HepG2 (cell line): ENCODE measurements around the gene ANKRD11. TPM values are rescaled to one million over a fixed set of nuclear protein-coding genes. Genes with fewer than 3 reads are reported as not detected.

Source experiments
- ATRX ChIP-seq: sonication (generic); formaldehyde crosslinking; IDR thresholded peaks from 2 replicates; pipeline ENCODE4 v1.4.0; 2020; ENCODE audit warnings: missing genetic modification reagents, borderline replicate concordance
- CREM ChIP-seq, 2 experiments: sonication (generic) in 1 of 2; formaldehyde crosslinking in 1 of 2; IDR thresholded peaks; 2 replicates each; pipeline versions ENCODE4 v1.4.0 to v1.6.1; 2016 to 2020; ENCODE audit warnings: antibody characterized with exemption in 1 of 2, mild to moderate bottlenecking in 1 of 2, missing genetic modification reagents in 1 of 2
- DR1 ChIP-seq: sonication (generic); formaldehyde crosslinking; IDR thresholded peaks from 2 replicates; pipeline ENCODE4 v1.8.0; 2021; ENCODE audit warnings: mild to moderate bottlenecking, missing genetic modification reagents, inconsistent platforms
- MBD4 ChIP-seq: IDR thresholded peaks from 2 replicates; pipeline ENCODE4 v1.6.1; 2012; ENCODE audit warnings: low read length, inconsistent platforms, borderline replicate concordance
- NFE2L2 ChIP-seq: fragments of 150-350 bp; IDR thresholded peaks from 2 replicates; pipeline ENCODE4 v1.6.1; 2014; ENCODE audit warnings: low read length
- NRL ChIP-seq: sonication (generic); formaldehyde crosslinking; IDR thresholded peaks from 2 replicates; pipeline ENCODE4 v1.5.0; 2020; ENCODE audit warnings: missing genetic modification reagents, mild to moderate bottlenecking, moderate library complexity, borderline replicate concordance
- PRDM15 ChIP-seq: sonication (generic); formaldehyde crosslinking; IDR thresholded peaks from 2 replicates; pipeline ENCODE4 v1.4.0; 2020; ENCODE audit warnings: missing genetic modification reagents
- SMARCC2 ChIP-seq: fragments of 450-650 bp; IDR thresholded peaks from 2 replicates; pipeline ENCODE4 v1.6.1; 2017; ENCODE audit warnings: antibody characterized with exemption, mild to moderate bottlenecking
- SP1 ChIP-seq, 2 experiments: fragments of 450-650 bp in 1 of 2; sonication (generic) in 1 of 2; formaldehyde crosslinking in 1 of 2; IDR thresholded peaks; 2 replicates each; pipeline versions ENCODE4 v1.4.0 to v1.6.1; 2016 to 2020; ENCODE audit warnings: missing genetic modification reagents in 1 of 2
- SPEN ChIP-seq: sonication (generic); formaldehyde crosslinking; IDR thresholded peaks from 2 replicates; pipeline ENCODE4 v1.5.1; 2020; ENCODE audit warnings: low read depth, mild to moderate bottlenecking, missing genetic modification reagents
- TGIF2 ChIP-seq: IDR thresholded peaks from 2 replicates; pipeline ENCODE4 v1.6.1; 2016; ENCODE audit warnings: control low read depth, missing compliant biosample characterization
- TRIM24 ChIP-seq: sonication (generic); formaldehyde crosslinking; IDR thresholded peaks from 2 replicates; pipeline ENCODE4 v1.8.0; 2022; ENCODE audit warnings: mild to moderate bottlenecking, missing genetic modification reagents
- ZBTB3 ChIP-seq: sonication (generic); formaldehyde crosslinking; IDR thresholded peaks from 2 replicates; pipeline ENCODE4 v1.4.0; 2020; ENCODE audit warnings: low read depth, mild to moderate bottlenecking, moderate library complexity, missing genetic modification reagents, borderline replicate concordance
- ZKSCAN5 ChIP-seq: sonication (generic); formaldehyde crosslinking; IDR thresholded peaks from 2 replicates; pipeline ENCODE4 v1.5.1; 2020; ENCODE audit warnings: mild to moderate bottlenecking, missing genetic modification reagents
- ZMYM3 ChIP-seq: sonication (generic); formaldehyde crosslinking; IDR thresholded peaks from 2 replicates; pipeline ENCODE4 v1.5.1; 2020; ENCODE audit warnings: mild to moderate bottlenecking, missing genetic modification reagents
- ZNF430 ChIP-seq: sonication (generic); formaldehyde crosslinking; IDR thresholded peaks from 2 replicates; pipeline ENCODE4 v1.9.0; 2021; ENCODE audit warnings: mild to moderate bottlenecking, missing genetic modification reagents
- ZNF513 ChIP-seq: sonication (generic); formaldehyde crosslinking; conservative IDR thresholded peaks from 2 replicates; pipeline ENCODE4 v1.5.0; 2020; ENCODE audit warnings: missing genetic modification reagents
- ZNF639 ChIP-seq: conservative IDR thresholded peaks from 2 replicates; pipeline ENCODE4 v1.6.1; 2018; ENCODE audit warnings: missing genetic modification reagents
- ZNF652 ChIP-seq: IDR thresholded peaks from 2 replicates; pipeline ENCODE4 v1.6.1; 2016; ENCODE audit warnings: low read depth, borderline replicate concordance
- ZNF800 ChIP-seq: sonication (generic); formaldehyde crosslinking; IDR thresholded peaks from 2 replicates; pipeline ENCODE4 v1.4.0; 2020; ENCODE audit warnings: missing genetic modification reagents
- ZNF878 ChIP-seq: sonication (generic); formaldehyde crosslinking; IDR thresholded peaks from 2 replicates; pipeline ENCODE4 v1.8.1; 2023; ENCODE audit warnings: mild to moderate bottlenecking, missing genetic modification reagents, moderate library complexity
- ZSCAN21 ChIP-seq: sonication (generic); formaldehyde crosslinking; IDR thresholded peaks from 2 replicates; pipeline ENCODE4 v1.8.0; 2022; ENCODE audit warnings: mild to moderate bottlenecking, missing genetic modification reagents, moderate library complexity, borderline replicate concordance
- polyA plus RNA-seq, 8 experiments: library from polyadenylated mRNA; depleted of rRNA in 3 of 8; stranded (reverse) in 7 of 8; unstranded in 1 of 8; fragments of >200 nt; fragmentation: Illumina TruSeq in 4 of 8; extraction: Trizol in 4 of 8; gene quantifications; 2 replicates each; pipeline versions ENCODE4 v1.2.1 to v1.2.3, GENCODE V29; 2011 to 2016; ENCODE audit warnings: low read depth in 4 of 8, missing spikeins in 1 of 8, mixed read lengths in 1 of 8; ENCODE audit not compliant: insufficient read depth in 1 of 8
- total RNA-seq, 5 experiments: library from RNA; depleted of rRNA; stranded (reverse); fragments of >200 nt; fragmentation: Illumina TruSeq; extraction: Trizol; gene quantifications; 2 replicates each; pipeline ENCODE4 v1.2.3, GENCODE V29; 2016; ENCODE audit warnings: low read depth in 1 of 5

Gene ANKRD11
- total and polyA plus RNA-seq, 2 of the 13 experiments (the other 11 are each of a cell fraction or from before 2014, with no cell fraction given), result 21.4 to 38.4 TPM

GRCh38 chr16:89330177-89330856, 160.0 kb downstream of the ANKRD11 start (continued):
- TF ChIP-seq ZNF513 (CRISPR knock-in tag) (no peak), ZNF430 (CRISPR knock-in tag) (no peak), NFE2L2 (0 out of 2 replicates have a peak, but pooled peaks have one; percentile 41), PRDM15 (CRISPR knock-in tag) (no peak), ZNF800 (CRISPR knock-in tag) (no peak), TGIF2 (peak; percentile 87), ZNF639 (no peak), DR1 (CRISPR knock-in tag) (no peak), CREM (IDR thresholded peaks at IDR 0.05) (peak; percentile 37; the same call in 1 of the 2 replicates), CREM (CRISPR knock-in tag; IDR thresholded peaks at IDR 0.05) (no peak), ZNF652 (CRISPR knock-in tag) (no peak; the same call in 1 of the 2 replicates), SPEN (CRISPR knock-in tag) (peak; percentile 68; the same call in 1 of the 2 replicates), ZMYM3 (CRISPR knock-in tag) (no peak; the same call in 1 of the 2 replicates), ZBTB3 (no peak), SP1 (IDR thresholded peaks at IDR 0.05) (no peak), SP1 (CRISPR knock-in tag; IDR thresholded peaks at IDR 0.05) (no peak), ZNF878 (CRISPR knock-in tag) (no peak), MBD4 (no peak), ZKSCAN5 (CRISPR knock-in tag) (no peak), SMARCC2 (no peak), TRIM24 (no peak), NRL (CRISPR knock-in tag) (peak; percentile 40; the same call in 1 of the 2 replicates), ZSCAN21 (CRISPR knock-in tag) (no peak), ATRX (CRISPR knock-in tag) (no peak)
